Hematopoietic multipotent progenitor cell treated with erythropoietin and hydrocortisone succinate and interleukin-3 and kit ligand, for 8 days (in vitro differentiated cells): Measurements from ENCODE around the gene GSTM3.

Experiments
- DNase-seq: peaks from one replicate; pipeline ENCODE4 v3.0.0-alpha.2; 2015

GSTM3 gene

DNA sequence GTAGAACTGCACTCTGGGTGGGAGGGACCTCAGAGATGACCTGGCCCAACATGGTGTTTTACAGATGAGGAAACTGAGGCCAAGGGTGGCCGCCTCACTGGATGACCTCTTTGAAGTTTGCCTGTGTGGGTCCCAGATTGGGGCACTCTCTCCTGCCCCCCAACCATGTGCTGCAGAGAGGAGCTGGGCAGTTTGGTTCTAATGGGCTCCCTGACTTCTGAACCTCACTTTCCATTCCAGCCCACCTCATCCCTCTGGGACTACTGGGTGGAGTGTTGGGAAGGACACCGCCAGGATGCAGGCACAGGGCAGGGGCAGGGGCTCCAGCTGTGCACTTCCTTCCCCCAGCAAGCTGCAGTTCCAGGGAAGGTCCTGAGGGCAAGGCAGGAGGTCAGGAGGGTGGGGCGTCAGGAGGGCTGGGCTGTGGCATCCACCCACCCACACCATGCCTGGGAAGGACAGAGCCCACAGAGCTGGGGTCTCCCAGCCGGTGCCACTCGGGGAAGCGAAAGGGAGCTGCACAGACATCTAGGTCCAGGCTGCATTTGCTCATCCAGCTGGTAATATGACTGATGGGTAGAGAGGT is 33.2 kb upstream of the GSTM3 start:
- DNase-seq = no peak

GRCh38 chr1:109773203-109773899 is 32.5 kb upstream of the GSTM3 start:
- peak; percentile 96 for DNase-seq

DNA sequence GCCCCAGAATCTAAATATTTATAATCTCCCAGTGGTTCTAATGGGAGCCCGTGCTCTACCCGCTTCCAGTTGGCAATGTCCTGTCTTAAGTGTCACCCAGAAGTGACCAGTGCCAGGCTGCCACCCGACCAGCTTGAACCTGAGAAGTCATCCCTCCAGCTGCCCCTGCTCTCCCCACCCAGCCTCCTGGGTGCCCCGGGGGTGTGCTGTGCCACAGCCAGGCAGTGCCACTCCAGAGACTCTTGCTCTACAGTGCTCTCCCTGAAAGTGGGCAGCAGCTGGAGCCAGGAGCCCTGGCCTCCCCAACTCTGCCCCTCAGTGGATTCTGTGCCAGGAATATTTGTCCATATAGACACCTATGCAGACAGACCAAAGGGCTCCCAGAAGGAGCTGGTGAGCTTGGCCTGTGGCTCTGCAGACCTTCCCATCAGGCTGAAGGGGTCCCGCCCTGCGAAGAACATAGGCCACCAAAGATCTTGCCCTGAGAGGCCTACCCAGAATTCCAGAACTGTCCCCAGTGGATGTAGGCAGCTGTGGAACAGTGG is 31.9 kb upstream of the GSTM3 start:
- no peak for DNase-seq

DNA sequence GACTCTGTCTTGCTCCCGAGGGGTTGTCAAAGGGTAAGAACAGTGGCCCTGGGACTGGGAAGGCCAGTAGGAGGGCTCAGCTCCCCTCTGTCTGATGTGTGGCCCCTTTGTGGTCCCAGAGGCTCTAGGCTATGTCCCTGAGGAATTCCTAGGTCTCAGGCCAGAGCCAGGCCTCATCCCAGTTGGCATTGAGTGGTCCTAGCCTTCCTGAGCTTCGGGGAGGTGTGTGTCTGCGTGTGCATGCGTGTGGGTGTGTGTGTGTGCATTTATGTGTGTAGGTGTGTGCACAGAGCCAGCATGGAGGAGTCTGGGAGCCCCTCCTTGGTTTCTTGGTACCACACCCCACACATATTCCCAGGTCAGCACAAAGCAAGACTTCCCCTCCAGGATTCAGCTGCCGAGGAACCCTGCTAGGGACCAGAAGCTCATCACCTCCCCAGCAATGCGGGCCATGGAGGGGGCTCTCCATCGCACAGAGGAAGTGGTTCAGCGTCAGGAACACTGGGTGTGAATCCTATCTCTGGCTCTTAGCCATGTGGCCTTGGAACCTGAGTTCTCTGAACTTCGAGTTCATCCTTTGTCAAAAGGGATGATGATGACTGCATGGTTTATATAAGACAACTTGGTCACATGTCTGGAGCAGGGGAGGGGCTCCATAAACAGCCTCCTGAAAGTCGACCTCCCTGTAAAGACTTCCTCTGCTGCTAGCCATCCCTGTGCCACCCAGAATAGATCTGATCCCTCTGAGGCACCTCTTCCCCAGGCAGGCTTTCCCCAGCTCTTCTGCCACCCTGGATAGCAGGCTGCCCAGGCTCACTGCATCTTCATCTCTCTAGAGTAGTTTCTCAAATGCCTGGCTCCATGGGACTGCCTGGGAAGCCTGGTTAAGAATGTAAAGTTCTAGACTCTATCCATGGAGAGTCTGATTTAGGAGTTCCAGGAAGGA is 31.1 kb upstream of the GSTM3 start:
- DNase-seq = peak; percentile 33

- DNase-seq = no peak
Observed at GRCh38 chr1:109770331-109771095, 29.7 kb upstream of the GSTM3 start.

DNA sequence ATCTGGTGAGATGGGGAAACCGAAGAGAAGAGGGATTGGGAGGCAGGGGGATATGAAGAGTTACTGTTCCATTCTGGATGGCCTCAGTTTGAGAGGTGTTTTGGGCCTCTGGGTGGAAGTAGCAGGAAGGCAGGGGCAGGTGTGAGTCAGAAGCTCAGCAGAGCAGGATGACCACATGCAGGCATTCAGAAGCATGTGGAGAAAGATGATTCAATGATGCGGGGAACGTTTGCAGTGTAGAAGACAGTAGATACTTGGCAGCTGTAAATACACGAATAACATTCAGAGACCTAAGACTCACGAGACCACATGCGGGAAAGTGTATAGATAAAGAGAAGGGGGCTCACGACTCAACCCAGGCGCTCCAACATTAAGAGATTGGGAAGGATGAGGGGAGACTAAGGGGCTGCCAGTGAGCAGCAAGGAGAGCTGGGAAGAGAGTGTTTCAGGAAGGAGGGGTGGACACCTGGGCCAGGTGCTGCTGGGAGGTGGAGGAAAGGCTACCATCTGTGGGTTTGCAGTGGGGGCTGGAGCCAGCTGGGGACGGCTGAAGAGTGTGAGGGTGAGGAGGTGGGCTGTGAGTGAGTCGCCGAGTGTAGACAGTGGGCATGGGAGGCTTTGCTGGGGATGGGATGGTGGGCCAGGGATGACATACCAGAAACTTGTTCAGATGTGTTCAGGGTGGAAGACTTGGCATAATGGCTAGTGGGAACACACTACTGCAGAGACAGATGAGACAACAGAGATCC is 28.7 kb upstream of the GSTM3 start:
- no peak for DNase-seq

- DNase-seq = no peak
Observed at GRCh38 chr1:109768820-109769219, 28.0 kb upstream of the GSTM3 start.

GRCh38 chr1:109768335-109768650 is 27.5 kb upstream of the GSTM3 start:
- DNase-seq = no peak

DNA sequence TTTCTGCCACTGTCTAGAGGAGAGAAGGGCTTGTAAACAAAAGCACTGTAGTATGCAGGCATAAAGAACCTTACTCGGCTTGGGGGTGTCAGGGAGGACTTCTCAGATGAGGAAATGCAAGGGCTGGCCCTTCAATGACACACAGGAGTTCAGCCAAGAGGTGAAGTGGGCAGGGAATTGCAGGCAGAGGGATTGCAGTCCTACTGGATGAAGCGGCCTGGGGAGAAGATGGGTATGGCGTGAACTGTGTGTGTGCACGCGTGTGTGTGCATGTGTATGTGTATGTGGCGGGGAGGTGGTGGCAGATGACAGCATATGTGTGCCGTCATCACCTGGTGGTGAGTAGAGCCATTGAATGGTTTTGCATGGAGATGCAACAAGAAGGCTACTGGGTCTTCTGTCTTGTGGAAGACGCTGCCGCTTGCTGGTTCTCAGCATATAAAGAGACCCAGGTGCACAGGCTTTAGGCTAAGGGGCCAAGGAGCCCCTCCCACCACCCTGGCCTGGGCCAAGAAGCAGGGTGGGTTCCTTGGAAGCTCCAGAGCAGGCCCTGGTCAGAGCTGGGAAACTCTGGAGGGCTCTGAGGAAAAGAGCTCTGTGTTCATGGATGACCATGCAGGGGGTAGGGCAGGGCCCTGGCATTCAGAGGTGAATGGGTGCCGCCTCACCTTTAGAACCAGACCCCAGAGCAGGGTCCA is 26.9 kb upstream of the GSTM3 start:
- DNase-seq = no peak

GRCh38 chr1:109766991-109767636 is 26.3 kb upstream of the GSTM3 start:
- DNase-seq = peak; percentile 86

- peak; percentile 60 for DNase-seq
Observed at GRCh38 chr1:109765896-109766615, 25.2 kb upstream of the GSTM3 start.

DNA sequence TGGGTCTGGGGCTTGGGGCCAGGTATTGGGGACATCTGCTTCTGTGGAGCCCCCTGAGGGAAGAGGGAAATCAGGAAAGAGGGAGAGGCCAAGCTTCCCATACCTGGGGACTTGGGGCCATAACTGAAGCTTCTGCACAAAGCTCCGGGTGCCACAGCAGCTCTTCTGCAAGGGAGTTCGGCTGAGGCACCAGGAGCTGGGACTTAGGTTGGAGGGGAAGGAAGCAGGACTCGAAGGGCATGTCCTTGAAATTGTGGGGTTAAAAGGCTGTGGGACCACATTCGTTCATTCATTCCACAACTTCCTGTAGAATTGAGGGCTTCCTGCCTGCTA is 24.6 kb upstream of the GSTM3 start:
- DNase-seq = no peak

DNA sequence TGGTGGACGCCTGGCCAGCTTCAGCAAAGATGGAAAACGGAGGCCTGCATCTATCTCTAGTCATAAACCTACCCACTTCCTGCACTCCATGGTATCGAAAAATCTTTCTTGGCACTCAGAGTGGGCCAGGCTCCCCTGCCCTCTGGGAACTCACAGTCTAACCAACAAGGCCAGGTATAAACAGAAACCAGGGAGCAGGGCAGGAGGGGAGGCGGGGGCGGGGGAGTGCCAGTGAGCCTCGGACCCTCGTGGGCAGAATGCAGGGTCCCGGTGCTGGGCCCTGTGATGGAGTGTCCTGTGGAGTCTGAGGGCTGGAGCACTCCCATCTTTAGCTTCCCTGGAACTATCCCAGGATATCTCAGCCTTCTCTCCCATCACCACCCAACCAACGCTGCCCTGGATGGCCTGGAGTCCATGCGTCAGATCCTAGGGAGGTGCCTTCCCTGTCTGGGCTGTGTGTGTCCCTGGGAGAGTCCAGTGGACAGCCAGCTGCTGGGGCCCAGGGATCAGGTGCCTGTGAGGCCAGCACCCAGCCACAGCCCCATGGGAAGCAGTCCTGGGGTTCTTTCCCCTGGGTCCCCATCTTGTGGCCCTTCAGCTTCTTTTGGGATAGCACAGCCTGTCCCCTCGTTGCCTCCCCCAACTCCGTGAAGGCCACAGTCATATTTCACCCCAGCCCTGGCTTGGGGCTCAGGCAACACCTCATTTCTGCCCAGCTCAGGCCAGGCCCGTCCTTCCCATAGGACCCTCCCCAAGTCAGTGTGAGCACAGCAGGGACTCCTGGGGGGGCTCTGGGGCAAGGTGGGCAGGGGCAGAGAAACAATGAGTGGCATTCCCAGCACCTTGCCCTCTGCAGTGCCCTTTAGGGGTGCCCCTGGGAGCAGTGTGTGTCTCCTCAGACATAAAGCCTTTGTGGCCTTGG is 24.0 kb upstream of the GSTM3 start:
- DNase-seq = no peak

DNA sequence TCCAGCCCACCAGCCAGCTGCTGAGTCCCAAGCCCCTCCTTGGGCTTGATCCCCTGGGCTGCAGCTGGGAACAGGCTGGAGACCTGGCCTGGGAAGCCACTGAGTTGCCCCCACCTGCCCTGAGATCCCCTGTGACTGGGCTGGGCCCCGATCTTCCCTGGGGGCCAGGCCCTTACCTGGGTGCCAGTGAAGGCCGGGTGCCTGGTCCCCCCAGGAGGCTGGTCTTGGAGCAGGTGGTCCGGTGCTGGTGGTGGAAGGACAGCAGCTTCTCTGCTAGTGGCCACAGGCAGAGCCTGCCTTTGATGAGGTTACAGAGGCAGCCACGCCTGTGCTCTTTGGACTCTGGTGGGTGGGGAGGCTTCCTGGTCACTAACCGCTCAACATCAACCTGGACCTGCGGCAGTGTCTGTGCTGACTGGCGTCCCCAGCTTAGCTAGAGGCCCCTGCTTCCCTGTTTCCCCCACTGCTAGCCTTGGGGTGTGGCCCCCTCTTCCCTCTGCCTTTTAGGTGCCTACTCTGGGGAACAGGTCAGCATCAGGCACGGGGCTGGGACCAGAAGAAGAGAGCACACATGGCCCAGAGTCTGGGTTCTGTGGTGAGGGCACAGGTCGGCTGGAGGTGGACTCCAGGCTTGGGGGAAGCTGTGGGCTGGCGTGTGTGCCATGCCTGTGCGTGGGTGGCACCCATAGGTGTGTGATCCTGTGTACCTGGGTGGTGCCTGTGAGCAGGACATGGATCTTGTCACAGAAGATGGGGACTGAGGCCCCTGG is 23.0 kb upstream of the GSTM3 start, which contains the start of gene EPS8L3:
Gene EPS8L3 (minus strand): TSS at position 278 of the 770 bp plus-strand sequence. CDS start 2,174 bp downstream, outside the sequence.
- DNase-seq = no peak

DNA sequence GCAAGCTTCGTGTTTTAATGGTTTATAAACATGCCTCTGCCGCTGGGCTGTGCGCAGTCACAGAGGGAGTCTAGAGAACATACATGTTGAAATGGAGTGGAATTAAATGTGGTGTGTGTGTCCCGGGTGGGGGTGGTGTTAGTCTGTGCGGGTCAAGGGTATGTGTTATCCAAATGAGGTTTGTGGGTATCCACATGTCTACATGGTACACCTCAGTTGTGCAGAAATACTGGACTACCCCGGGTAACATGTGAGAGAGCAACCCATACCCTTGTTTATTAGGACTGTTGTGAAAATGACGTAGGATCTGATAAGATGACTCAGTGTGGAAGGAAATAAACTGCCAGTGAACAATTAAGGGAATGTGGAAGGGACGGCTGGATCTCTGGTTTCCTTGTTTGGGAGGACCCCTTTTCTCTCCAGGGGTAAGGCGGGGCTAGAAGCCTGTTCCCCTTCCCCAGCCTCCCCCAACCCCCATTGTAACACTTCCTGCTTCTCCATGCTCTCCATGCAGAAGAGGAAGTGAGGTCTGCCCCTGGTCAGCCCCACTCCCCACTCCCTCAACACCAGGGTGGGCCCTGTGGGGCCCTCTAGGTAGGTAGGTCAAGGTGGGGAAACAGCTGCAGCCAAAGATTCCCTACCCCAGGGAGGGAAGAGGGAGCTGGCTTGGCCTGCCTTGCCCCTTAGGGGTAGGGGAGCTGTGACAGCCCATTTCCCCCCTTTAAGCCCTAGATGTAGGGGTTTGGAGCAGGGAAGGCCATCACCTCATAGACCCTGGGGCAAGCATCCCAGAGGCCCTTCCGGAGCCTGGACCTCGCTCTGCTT is 22.2 kb upstream of the GSTM3 start:
- DNase-seq = peak; percentile 53

DNA sequence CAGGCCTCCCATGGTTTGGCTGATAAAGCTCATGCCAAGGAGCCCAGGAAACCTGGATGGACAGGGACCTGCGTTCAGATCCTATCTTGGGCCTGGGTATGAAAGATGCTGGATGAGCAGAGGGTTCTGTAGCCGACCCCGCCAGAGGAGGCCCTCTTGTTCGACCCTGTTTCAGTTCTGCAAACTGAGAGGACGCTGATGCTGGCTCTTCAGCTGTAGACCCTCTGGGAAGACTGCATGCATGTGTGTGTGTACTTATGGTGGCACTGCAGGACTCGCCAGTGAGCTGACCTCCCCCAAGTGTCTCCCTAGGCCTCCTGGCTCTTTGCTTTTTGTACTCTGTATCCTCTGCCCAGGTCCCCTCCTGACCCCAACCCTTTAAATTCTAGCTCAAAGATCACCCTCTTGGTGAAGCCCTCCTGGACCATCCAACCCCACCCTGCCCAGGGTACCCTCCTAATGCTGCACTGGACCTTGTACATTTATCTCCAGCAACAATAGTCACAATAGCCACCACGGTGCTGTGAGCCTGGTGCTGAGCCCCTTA is 21.3 kb upstream of the GSTM3 start:
- no peak for DNase-seq
